Heart left ventricle (tissue), 13 donors: ENCODE data around the gene PPT1.

ENCODE experiments used
- CTCF ChIP-seq, 12 donors: fragments of 200-600 bp; sonication (generic) in 4 of 12; IDR thresholded peaks; one replicate each; pipeline versions ENCODE4 v1.5.0 to v1.8.0; 2018 to 2022; ENCODE audit warnings: antibody characterized with exemption in 12 of 12, mild to moderate bottlenecking in 5 of 12
- POLR2A ChIP-seq, 2 donors: fragments of 450-650 bp; IDR thresholded peaks; one replicate each; pipeline ENCODE4 v1.6.1; 2017; ENCODE audit warnings: antibody characterized with exemption in 2 of 2, mild to moderate bottlenecking in 2 of 2, moderate library complexity in 2 of 2
- donor health status: ischemic (EF 13 %, LVEDD 7.1; RV severe dilation, severe dysfunction).
- donor health status: DM: no; HTN: yes; CAD: no.
- donor health status: DM: no; HTN: no; CAD: no.
- donor health status: ischemic (EF 25% LVEDD 6.9; RV normal size, moderate dysfunction).
- donor health status: ischemic (EF 25% LVEDD 5.7; RV mildly dilated, moderate dysfunction).
- donor health status: ischemic (EF 35%, LVEDD 5.7; RV mildly dilated, moderate dysfunction).
- donor health status: nonischemic (EF 11% LVEDD 7.7; RV severe dilation, severe dysfunction).
- donor health status: DM: yes; HTN: yes; CAD: no.
- donor health status: PGD.
- donor health status: ischemic (EF 29% LVEDD 5.4; RV normal size, mild dysfunction).
- donor health status: nonischemic (EF 23%, LVEDD 6.1; RV moderate dilation, normal function).

- TF ChIP-seq POLR2A (IDR thresholded peaks at IDR 0.05) (no peak), CTCF (IDR thresholded peaks at IDR 0.05) (no peak)
Measured at GRCh38 chr1:40102038-40102437, 5.0 kb upstream of the PPT1 start.
